Measurements from ENCODE around the gene DENND1A. TPM values are rescaled to one million over a fixed set of nuclear protein-coding genes. Genes with fewer than 3 reads are reported as not detected.

Gene DENND1A
- total RNA-seq, 4 donors from 2014 or later, result 19.2 to 26.9 (median 24.0) TPM

- no peak overlapping the region for H3K27ac ChIP-seq (replicated peaks in 1 of 4)
- no peaks in the 10 kb centered on the region for H3K9me3 ChIP-seq
- H3K36me3 ChIP-seq, result peaks cover 0 to 18% (median 7%) of the 10 kb centered on the region in 4 donors
- intact Hi-C loops (cut with DNase I), result no loop called here
- H3K4me3 ChIP-seq, result no peak overlapping the region
- no peak for DNase-seq (ENCODE audit: extremely low spot score)
- TF ChIP-seq, protein P1, sequence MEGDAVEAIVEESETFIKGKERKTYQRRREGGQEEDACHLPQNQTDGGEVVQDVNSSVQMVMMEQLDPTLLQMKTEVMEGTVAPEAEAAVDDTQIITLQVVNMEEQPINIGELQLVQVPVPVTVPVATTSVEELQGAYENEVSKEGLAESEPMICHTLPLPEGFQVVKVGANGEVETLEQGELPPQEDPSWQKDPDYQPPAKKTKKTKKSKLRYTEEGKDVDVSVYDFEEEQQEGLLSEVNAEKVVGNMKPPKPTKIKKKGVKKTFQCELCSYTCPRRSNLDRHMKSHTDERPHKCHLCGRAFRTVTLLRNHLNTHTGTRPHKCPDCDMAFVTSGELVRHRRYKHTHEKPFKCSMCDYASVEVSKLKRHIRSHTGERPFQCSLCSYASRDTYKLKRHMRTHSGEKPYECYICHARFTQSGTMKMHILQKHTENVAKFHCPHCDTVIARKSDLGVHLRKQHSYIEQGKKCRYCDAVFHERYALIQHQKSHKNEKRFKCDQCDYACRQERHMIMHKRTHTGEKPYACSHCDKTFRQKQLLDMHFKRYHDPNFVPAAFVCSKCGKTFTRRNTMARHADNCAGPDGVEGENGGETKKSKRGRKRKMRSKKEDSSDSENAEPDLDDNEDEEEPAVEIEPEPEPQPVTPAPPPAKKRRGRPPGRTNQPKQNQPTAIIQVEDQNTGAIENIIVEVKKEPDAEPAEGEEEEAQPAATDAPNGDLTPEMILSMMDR (IDR thresholded peaks at IDR 0.05), result no peak
- no peak for TF ChIP-seq EP300 (IDR thresholded peaks at IDR 0.05)
- TF ChIP-seq POLR2AphosphoS5 (IDR thresholded peaks at IDR 0.05), result no peak
- no peak for TF ChIP-seq POLR2A (IDR thresholded peaks at IDR 0.05; ENCODE audit: low read depth)
- H3K4me1 ChIP-seq, result no peaks in the 10 kb centered on the region
- 97% methylated on average over 5 of the region's 5 CpGs for WGBS
- no peaks in the 10 kb centered on the region for H3K27me3 ChIP-seq
Measured at GRCh38 chr9:123651871-123652270, 278.1 kb downstream of the DENND1A start.

DNA sequence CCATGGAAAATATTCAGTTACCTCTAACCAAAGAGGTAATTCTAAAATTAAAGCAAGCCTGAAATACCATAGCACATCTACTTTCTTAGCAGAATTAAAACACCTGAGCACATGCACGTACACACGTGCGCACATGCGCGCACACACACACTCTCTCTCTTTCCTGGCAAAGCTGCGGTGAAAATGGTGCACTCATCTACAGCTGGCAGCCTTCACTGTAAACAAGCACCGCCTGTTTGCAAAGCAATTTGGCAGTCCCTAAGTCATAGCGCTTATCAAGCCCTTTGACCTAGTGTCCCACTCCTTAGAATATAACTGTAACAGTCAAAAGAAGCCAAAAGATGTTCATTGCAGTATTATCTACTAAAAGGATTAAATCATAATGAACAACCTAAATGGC lies 278.7 kb downstream of the DENND1A start:
- H3K36me3 ChIP-seq, result peaks cover 0 to 18% (median 7%) of the 10 kb centered on the region in 4 donors
- H3K27ac ChIP-seq (replicated peaks in 1 of 4), result no peak overlapping the region
- DNase-seq (ENCODE audit: extremely low spot score), result no peak
- no peaks in the 10 kb centered on the region for H3K9me3 ChIP-seq
- TF ChIP-seq POLR2AphosphoS5 (IDR thresholded peaks at IDR 0.05) (no peak), POLR2A (IDR thresholded peaks at IDR 0.05; ENCODE audit: low read depth) (no peak), EP300 (IDR thresholded peaks at IDR 0.05) (no peak)
- TF ChIP-seq, protein P1 (IDR thresholded peaks at IDR 0.05), result no peak
- H3K4me1 ChIP-seq, result no peaks in the 10 kb centered on the region
- intact Hi-C loops (cut with DNase I), result no loop called here
- 95% methylated on average over 8 of the region's 8 CpGs for WGBS
- no peak overlapping the region for H3K4me3 ChIP-seq
- no peaks in the 10 kb centered on the region for H3K27me3 ChIP-seq

DNA sequence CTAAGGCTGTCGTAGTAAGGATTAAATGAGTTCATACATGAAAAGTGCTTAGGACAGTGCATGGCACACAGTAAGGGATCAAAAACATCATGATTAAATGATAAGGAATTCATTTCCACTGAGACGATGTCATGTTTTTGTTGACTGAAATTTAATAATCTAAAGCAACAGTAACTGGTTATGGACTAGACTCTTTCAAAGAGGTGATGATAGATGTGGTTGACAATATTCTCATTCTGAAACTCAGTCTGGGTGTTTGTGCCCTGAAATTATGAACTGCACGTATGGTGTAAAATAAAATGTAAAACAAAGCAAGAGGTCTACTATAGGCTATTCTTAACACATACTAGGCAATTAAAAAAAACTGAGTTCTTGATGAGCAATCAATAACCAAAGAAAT lies 280.0 kb downstream of the DENND1A start:
- Histone ChIP-seq H3K36me3 (peaks cover 0 to 16% (median 5%) of the 10 kb centered on the region in 4 donors), H3K4me1 (no peaks in the 10 kb centered on the region), H3K27me3 (no peaks in the 10 kb centered on the region), H3K4me3 (no peak overlapping the region), H3K27ac (replicated peaks in 1 of 4) (no peak overlapping the region), H3K9me3 (no peaks in the 10 kb centered on the region)
- 94% methylated on average over 3 of the region's 3 CpGs for WGBS
- intact Hi-C loops (cut with DNase I), result loop anchor here (10.0 kb wide), 1 partner anchor 105 kb away; no protein-coding TSS in a partner anchor
- TF ChIP-seq POLR2A (IDR thresholded peaks at IDR 0.05; ENCODE audit: low read depth) (no peak), EP300 (IDR thresholded peaks at IDR 0.05) (no peak), POLR2AphosphoS5 (IDR thresholded peaks at IDR 0.05) (no peak)
- TF ChIP-seq, protein P1 (IDR thresholded peaks at IDR 0.05), result no peak
- DNase-seq (ENCODE audit: extremely low spot score), result no peak

DNA sequence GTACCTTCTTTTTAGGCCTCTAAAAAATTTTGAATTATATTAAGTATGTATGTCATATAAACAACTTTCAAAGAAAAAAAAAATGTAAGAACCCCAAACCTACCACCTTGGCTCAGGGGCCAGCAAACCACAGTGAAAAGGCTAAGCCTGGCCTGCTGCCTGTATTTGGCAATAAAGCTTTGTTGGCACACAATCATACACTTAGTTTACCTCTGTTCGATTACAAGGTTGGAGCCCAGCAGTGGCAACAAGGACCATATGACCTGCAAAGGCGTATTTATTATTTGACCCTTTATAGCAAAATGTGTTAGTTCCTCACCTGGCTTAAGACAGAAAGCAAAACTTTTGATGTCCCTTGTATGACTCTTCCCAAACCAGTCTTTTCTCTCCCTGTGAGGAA lies 282.8 kb downstream of the DENND1A start:
- 87% methylated on average over 2 of the region's 2 CpGs for WGBS
- DNase-seq (ENCODE audit: extremely low spot score), result no peak
- Histone ChIP-seq H3K4me3 (no peak overlapping the region), H3K4me1 (peaks cover 14 to 17% (median 16%) of the 10 kb centered on the region in 4 donors), H3K9me3 (no peaks in the 10 kb centered on the region), H3K27ac (replicated peaks in 1 of 4) (no peak overlapping the region), H3K27me3 (no peaks in the 10 kb centered on the region), H3K36me3 (peaks cover 0 to 13% (median 5%) of the 10 kb centered on the region in 4 donors)
- intact Hi-C loops (cut with DNase I), result loop anchor here (10.0 kb wide), 1 partner anchor 102 kb away; no protein-coding TSS in a partner anchor
- TF ChIP-seq POLR2AphosphoS5 (IDR thresholded peaks at IDR 0.05) (no peak), EP300 (IDR thresholded peaks at IDR 0.05) (no peak), POLR2A (IDR thresholded peaks at IDR 0.05; ENCODE audit: low read depth) (no peak)
- TF ChIP-seq, protein P1 (IDR thresholded peaks at IDR 0.05), result no peak

DNA sequence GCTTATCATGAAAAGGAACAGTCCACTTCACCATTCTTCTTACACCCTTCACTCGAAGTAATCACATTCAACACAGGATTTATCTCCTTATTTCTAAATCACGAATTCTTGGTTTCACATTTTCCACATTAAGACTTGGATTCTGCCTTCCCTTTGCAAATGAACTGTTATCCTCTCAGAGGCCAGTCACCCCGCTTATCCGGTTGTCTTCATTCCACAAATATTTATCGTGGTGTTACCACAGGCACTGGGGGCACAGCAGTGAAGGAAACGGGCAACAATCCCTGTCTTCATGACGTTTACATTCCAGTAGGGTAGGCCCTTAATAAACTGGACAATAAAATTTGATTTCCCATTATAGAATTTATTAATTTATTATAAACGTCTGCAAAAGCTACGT lies 284.2 kb downstream of the DENND1A start:
- WGBS, result 93% methylated on average over 9 of the region's 9 CpGs
- intact Hi-C loops (cut with DNase I), result loop anchor here (10.0 kb wide), 1 partner anchor 101 kb away; no protein-coding TSS in a partner anchor
- H3K9me3 ChIP-seq, result no peaks in the 10 kb centered on the region
- peaks cover 19 to 26% (median 22%) of the 10 kb centered on the region in 4 donors for H3K4me1 ChIP-seq
- no peak overlapping the region for H3K27ac ChIP-seq (replicated peaks in 1 of 4)
- TF ChIP-seq, protein P1 (IDR thresholded peaks at IDR 0.05), result no peak
- TF ChIP-seq POLR2A (IDR thresholded peaks at IDR 0.05; ENCODE audit: low read depth), result no peak
- TF ChIP-seq EP300 (IDR thresholded peaks at IDR 0.05), result no peak
- no peak for TF ChIP-seq POLR2AphosphoS5 (IDR thresholded peaks at IDR 0.05)
- DNase-seq (ENCODE audit: extremely low spot score), result no peak
- H3K27me3 ChIP-seq, result no peaks in the 10 kb centered on the region
- peaks cover 0 to 3% (median 1%) of the 10 kb centered on the region in 4 donors for H3K36me3 ChIP-seq
- H3K4me3 ChIP-seq, result no peak overlapping the region
